IPS-18c (cell line): ENCODE results near the gene MIS12.

ENCODE experiments used
- H3K4me3 ChIP-seq: 2 replicates; pipeline ENCODE4 v1.7.0; 2013; ENCODE audit warnings: low read depth, mild to moderate bottlenecking, low read length, moderate library complexity; ENCODE audit not compliant: insufficient read depth
- H3K9me3 ChIP-seq: one replicate; pipeline ENCODE4 v1.6.1; 2013; ENCODE audit warnings: mild to moderate bottlenecking, low read length, moderate library complexity; ENCODE audit not compliant: control insufficient read depth, insufficient read depth

Gene MIS12

GRCh38 chr17:5522476-5522875 is 36.1 kb downstream of the MIS12 start:
- no peaks in the 10 kb centered on the region for H3K9me3 ChIP-seq

GRCh38 chr17:5523249-5523648 is 36.9 kb downstream of the MIS12 start:
- Histone ChIP-seq H3K9me3 (no peaks in the 10 kb centered on the region), H3K4me3 (no peak overlapping the region)

More at GRCh38 chr17:5522476-5522875, 36.1 kb downstream of the MIS12 start:
- H3K4me3 ChIP-seq, result no peak overlapping the region

GRCh38 chr17:5526821-5527598 is 40.6 kb downstream of the MIS12 start:
- no peak overlapping the region for H3K4me3 ChIP-seq

GRCh38 chr17:5527601-5528250 is 41.4 kb downstream of the MIS12 start:
- no peak overlapping the region for H3K4me3 ChIP-seq
- H3K9me3 ChIP-seq, result no peaks in the 10 kb centered on the region

More at GRCh38 chr17:5526821-5527598, 40.6 kb downstream of the MIS12 start:
- H3K9me3 ChIP-seq, result no peaks in the 10 kb centered on the region

GRCh38 chr17:5530265-5531084 is 44.1 kb downstream of the MIS12 start:
- Histone ChIP-seq H3K9me3 (no peaks in the 10 kb centered on the region), H3K4me3 (no peak overlapping the region)

GRCh38 chr17:5531085-5531418 is 44.7 kb downstream of the MIS12 start:
- H3K9me3 ChIP-seq, result no peaks in the 10 kb centered on the region
- no peak overlapping the region for H3K4me3 ChIP-seq

GRCh38 chr17:5532581-5532980 is 46.2 kb downstream of the MIS12 start:
- Histone ChIP-seq H3K9me3 (no peaks in the 10 kb centered on the region), H3K4me3 (no peak overlapping the region)

GRCh38 chr17:5533486-5534315 is 47.3 kb downstream of the MIS12 start:
- Histone ChIP-seq H3K9me3 (no peaks in the 10 kb centered on the region), H3K4me3 (no peak overlapping the region)

- no peaks in the 10 kb centered on the region for H3K9me3 ChIP-seq
- no peak overlapping the region for H3K4me3 ChIP-seq
These were observed 49.1 kb downstream of the MIS12 start for GRCh38 chr17:5535436-5535835.

- Histone ChIP-seq H3K4me3 (no peak overlapping the region), H3K9me3 (no peaks in the 10 kb centered on the region)
These were observed 50.7 kb downstream of the MIS12 start for GRCh38 chr17:5536866-5537650.

- H3K4me3 ChIP-seq, result no peak overlapping the region
- no peaks in the 10 kb centered on the region for H3K9me3 ChIP-seq
These were observed 52.9 kb downstream of the MIS12 start for GRCh38 chr17:5539286-5539685.

- H3K9me3 ChIP-seq, result no peaks in the 10 kb centered on the region
- no peak overlapping the region for H3K4me3 ChIP-seq
These were observed 54.0 kb downstream of the MIS12 start for GRCh38 chr17:5540321-5540720.
